MG63 (cell line): ENCODE results near the gene GTPBP4. TPM values are rescaled to one million over a fixed set of nuclear protein-coding genes. Genes with fewer than 3 reads are reported as not detected.
A peak's percentile ranks its signal among the peaks of the same experiment; 100 is the strongest.
"Not testable (repeated sequence)": the region's sequence is repeated elsewhere in the genome, so short reads cannot be mapped to it uniquely, and the experiment has no call there.

Experiments
- DNase-seq: peaks from one replicate; pipeline ENCODE4 v3.0.0-alpha.2; 2020
- H3K27me3 ChIP-seq: fragments of 250-450 bp; sonication (Bioruptor Pico); 2 replicates; pipeline ENCODE4 v1.5.1; 2020; ENCODE audit warnings: mild to moderate bottlenecking, moderate library complexity
- H3K36me3 ChIP-seq: fragments of 250-450 bp; sonication (Bioruptor Pico); 2 replicates; pipeline ENCODE4 v1.5.1; 2020; ENCODE audit warnings: mild to moderate bottlenecking, moderate library complexity
- H3K4me3 ChIP-seq: fragments of 250-450 bp; sonication (Bioruptor Pico); 2 replicates; pipeline ENCODE4 v1.5.1; 2020; ENCODE audit warnings: mild to moderate bottlenecking, moderate library complexity
- H3K9me3 ChIP-seq: fragments of 250-450 bp; sonication (Bioruptor Pico); 2 replicates; pipeline ENCODE4 v1.5.1; 2020; ENCODE audit warnings: mild to moderate bottlenecking, moderate library complexity
- total RNA-seq: library from RNA; depleted of rRNA; stranded (reverse); fragments of >200 nt; shearing (Covaris generic); gene quantifications from 2 replicates; pipeline ENCODE4 v1.2.3, GENCODE V29; 2014; ENCODE audit warnings: low replicate concordance; rRNA removed

Gene GTPBP4
- total RNA-seq, 1 experiment from 2014 or later = 71.2 TPM

DNA sequence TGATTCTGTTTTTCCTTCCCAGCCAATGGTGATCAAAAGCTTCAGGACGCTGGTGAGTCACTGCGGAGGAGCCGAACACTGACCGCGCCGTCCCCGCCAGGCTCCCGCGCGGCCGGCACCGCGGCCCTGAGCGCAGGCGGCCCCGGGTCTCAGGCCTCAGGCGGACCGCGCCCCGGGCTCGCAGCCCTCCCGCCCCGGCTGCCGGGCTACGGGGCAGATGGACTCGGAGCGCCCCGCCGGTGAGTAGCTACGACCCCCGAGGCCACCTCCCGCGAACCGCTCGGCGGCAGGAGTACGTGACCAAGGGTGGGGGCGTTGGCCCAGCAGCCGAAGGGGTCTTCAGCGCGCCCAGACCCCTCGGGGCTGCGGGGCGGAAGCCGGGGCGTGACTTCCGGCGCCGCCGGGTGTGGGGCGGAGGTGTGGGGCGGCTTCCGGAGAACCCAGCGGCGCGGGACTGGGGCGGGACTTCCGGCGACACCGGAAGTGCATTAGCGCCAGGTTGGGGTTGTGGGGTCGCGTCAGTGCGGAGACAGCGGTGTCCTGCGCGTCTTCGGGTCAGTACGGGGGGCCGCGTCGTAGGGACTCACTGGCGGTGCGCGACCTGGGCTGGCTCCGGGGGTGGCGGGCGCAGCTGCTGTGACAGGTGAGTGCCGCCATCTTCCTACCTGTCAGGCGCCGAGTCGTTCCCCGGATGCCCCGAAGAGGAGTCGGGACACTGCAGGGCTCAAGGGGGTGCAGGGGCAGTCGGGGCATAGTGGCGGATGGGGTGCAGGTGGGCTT, 68.3 kb downstream of the GTPBP4 start, which contains the start of gene WDR37:
WDR37 (plus strand) TSS at position 60 of the 780 bp plus-strand sequence. CDS start 15,771 bp downstream, outside the sequence.
- Histone ChIP-seq H3K4me3 (peak within 1 kb of the TSS; percentile 91), H3K27me3 (no peaks in the 10 kb centered on the region), H3K36me3 (peaks cover 28% of the 10 kb centered on the region), H3K9me3 (no peaks in the 10 kb centered on the region)
- peak; percentile 87 for DNase-seq

DNA sequence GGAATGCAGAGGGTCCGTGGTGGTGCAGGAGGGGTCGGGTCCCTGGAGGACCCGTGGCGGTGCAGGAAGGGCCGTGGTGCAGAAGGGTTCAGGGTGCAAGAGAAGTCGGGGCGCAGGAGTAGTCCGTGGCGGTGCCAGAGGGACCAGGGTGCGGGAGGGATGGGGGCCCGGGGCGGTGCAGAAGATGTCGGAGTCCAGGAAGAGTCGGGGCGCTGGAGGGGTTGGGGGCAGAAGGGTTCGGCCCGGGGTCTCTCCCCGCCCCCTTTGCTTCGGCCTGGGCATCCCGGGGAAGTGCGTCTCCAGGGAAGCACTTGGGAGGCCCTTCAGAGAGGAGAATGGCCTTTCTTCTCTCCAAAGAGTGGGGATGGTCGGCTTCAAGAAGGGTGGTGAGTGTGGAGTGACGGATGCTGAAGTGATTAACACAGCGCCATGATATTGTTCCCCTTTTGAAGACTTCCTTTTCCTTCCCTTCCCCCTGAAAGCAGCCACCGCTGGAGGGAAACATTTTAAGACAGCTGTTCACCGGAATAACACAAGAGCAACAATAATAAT, 68.9 kb downstream of the GTPBP4 start:
- H3K27me3 ChIP-seq = no peaks in the 10 kb centered on the region
- peak overlapping the region; percentile 91 for H3K4me3 ChIP-seq
- peak; percentile 3 for DNase-seq
- H3K36me3 ChIP-seq = peaks cover 26% of the 10 kb centered on the region
- no peaks in the 10 kb centered on the region for H3K9me3 ChIP-seq

DNA sequence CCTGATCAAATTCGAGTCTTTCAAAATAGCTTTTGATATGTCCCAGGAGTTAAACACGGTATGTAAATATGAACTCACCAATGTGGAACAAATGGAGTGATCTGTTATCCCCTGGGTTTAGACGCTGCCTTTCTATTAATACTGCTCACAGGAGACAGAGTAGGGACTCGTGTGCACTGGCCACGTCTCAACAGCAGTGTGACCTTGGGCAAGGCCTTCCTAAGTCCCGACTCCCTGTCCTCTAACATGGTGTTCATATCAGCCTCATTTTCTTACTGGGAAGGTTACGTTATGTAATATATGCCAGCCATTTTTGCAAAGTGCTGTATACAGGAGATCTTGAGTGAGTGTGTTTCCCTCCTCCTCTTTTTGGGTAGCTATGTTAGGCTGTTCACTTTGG, 69.8 kb downstream of the GTPBP4 start:
- H3K36me3 ChIP-seq = peaks cover 28% of the 10 kb centered on the region
- H3K9me3 ChIP-seq = no peaks in the 10 kb centered on the region
- DNase-seq = no peak
- no peaks in the 10 kb centered on the region for H3K27me3 ChIP-seq
- H3K4me3 ChIP-seq = no peak overlapping the region

DNA sequence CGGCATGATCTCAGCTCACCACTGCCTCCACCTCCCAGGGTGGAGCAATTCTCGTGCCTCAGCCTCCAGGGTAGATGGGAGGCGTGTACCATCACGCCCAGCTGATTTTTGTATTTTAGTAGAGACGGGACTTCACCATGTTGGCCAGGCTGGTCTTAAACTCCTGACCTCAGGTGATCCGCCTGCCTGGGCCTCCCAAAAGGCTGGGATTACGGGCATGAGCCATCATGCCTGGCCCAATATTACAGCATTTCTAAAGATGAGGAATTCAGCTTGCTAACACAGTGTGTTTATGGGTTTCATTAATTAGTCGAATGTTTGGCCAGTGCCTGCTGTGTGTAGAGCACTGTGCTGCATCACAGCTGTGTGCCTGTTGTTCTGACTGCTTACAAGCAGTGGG, 71.7 kb downstream of the GTPBP4 start:
- no peak overlapping the region for H3K4me3 ChIP-seq
- no peaks in the 10 kb centered on the region for H3K27me3 ChIP-seq
- peaks cover 22% of the 10 kb centered on the region for H3K36me3 ChIP-seq
- no peaks in the 10 kb centered on the region for H3K9me3 ChIP-seq
- DNase-seq = no peak

DNA sequence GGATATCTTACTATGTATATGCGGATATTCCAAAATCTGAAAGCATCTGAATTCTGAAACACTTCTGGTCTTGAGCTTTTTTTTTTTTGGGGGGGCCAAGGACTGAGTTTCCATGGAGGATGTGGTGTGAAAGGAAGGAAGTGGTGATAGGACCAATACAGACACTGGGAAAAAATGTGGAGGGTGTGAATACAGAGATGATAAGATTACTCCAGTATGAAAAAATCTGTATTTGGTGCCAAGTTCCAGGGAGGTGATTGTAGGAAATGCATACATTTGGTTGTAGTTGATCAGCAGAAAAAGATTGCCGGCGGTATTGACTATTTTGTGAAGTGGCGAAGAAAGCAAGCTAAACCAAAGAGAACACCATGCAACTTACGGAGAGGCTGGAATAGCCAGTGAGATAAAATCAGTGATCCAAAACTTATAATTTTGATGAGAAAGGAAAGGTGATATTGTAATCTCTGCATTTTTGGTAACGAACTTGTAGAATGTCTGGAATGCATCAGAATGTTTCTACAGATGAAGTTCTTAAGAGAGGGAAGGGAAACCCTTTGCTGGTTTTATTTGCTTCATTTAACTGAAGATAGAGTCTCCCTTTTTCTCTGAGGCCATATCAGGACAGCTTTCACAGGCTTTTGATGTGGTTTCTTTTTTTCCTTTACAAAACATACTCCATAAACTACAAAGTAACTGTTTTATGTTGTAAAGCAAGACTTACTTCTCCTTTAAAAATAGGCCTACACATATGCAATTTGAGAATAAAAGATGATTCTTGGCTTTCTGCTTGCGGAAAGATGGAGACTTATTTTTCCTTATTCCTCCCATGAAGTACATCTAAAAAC, 73.9 kb downstream of the GTPBP4 start:
- Histone ChIP-seq H3K4me3 (no peak overlapping the region), H3K9me3 (no peaks in the 10 kb centered on the region), H3K27me3 (no peaks in the 10 kb centered on the region), H3K36me3 (peaks cover 22% of the 10 kb centered on the region)
- DNase-seq = no peak

DNA sequence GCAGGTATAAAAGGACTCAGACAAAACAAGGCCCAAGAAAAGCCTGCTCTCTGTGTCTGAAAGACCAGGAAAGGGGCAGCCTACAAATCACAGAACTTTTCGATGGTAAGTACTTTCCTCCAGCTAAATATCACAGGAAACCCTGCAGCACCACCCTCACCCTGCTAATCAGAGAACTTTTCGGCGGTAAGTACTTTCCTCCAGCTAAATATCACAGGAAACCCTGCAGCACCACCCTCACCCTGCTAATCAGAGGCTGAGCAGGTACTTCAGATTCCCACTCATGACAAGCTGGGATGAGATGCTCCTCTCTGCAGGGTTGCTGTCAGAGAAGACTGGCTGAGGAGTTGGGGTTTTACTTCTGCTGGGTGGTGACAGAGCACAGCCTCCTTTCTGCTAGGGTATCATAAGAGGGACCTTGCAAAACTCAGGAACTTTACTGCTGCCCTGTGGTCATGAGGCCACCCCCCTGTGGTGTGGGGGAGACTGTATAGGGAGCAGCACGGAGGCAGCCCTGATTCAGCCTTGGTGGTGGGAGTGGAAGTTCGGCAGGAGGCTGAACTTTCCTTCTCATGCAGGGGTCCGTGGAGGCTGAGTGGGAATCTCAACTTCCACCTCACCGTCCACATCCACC, 75.1 kb downstream of the GTPBP4 start:
- Histone ChIP-seq H3K4me3 (no peak overlapping the region), H3K9me3 (no peaks in the 10 kb centered on the region), H3K27me3 (no peaks in the 10 kb centered on the region), H3K36me3 (peaks cover 22% of the 10 kb centered on the region)
- DNase-seq = no peak

DNA sequence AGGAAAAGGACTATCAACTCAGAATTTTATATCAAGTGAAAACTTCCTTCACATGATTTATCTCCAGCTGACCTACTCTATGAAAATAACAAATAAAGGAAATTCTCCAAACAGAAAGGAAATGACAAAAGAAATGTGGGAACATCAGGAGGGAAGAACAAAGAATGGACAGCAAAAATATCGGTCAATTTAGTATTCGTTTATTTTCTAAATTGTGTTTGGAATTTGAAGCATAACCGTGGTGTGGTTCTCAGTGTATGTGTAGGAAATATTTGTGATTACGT, 76.7 kb downstream of the GTPBP4 start:
- no peak for DNase-seq
- no peaks in the 10 kb centered on the region for H3K9me3 ChIP-seq
- no peak overlapping the region for H3K4me3 ChIP-seq
- no peaks in the 10 kb centered on the region for H3K27me3 ChIP-seq
- peaks cover 11% of the 10 kb centered on the region for H3K36me3 ChIP-seq

DNA sequence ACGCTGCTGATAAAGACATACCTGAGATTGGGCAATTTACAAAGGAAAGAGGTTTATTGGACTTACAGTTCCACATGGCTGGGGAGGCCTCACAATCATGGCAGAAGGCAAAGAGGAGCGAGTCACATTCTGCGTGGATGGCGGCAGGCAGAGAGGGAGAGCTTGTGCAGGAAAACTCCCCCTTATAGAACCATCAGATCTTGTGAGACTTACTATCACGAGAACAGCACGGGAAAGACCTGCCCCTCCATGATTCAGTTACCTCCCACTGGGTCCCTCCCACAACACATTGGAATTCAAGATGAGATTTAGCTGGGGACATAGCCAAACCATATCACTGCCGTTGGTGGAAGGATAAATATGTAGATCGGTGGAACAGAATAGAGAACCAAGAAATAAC, 78.5 kb downstream of the GTPBP4 start:
- H3K36me3 ChIP-seq = peaks cover 11% of the 10 kb centered on the region
- H3K9me3 ChIP-seq, H3K4me3 ChIP-seq, H3K27me3 ChIP-seq, DNase-seq: not testable (repeated sequence)

DNA sequence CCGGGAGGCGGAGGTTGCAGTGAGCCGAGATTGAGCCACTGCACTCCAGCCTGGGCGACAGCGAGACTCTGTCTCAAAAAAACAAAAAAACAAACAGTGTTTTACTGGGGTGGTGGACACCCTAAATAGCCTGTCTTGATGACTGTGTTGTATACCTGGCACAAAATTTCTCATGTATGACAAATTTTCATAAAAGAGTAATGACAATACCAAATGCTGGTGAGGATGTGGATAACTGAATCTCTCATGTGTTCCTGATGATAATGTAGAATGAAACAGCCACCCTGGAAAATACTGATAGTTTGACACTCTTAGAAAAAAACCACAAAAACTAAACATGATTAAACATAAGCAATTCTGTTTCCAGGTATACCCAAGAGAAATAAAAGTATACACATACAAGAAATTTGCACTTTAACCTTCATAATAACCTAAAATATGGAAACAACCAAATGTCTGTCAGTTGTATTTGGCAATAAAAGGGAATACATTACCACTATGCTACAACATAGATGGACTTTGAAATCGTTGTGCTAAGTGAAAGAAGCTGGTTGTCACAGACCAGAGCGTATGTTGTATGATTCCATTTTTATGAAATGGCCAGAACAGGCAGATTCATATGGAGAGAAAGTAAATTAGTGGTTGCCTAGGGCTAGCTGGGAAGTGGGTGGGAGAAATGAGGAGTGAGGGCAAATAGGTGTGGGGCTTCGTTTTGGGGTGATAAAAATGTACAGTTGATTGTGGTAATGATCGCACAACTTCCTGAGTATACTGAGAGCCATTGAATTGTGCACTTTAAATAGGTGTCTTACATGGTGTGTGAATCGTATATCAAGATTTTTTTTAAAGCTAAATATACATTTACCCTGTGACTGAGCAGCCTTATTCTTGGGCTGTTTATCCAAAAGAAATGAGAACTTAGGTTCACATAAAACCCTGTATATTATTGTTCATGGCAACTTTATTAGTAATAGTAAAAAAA, 80.4 kb downstream of the GTPBP4 start:
- no peak overlapping the region for H3K4me3 ChIP-seq
- H3K9me3 ChIP-seq = no peaks in the 10 kb centered on the region
- H3K27me3 ChIP-seq = no peaks in the 10 kb centered on the region
- peaks cover 10% of the 10 kb centered on the region for H3K36me3 ChIP-seq
- DNase-seq = no peak

Other genes with a start within 250 kb of the GTPBP4 start
- gene LARP4B, start 56.7 kb upstream of the GTPBP4 start, total RNA-seq = 11.1 and 13.4 TPM in 2 replicates
- gene IDI2, start 37.4 kb downstream of the GTPBP4 start, total RNA-seq = not detected in 2 replicates
- gene IDI1, start 60.7 kb downstream of the GTPBP4 start, total RNA-seq = 53.1 and 96.2 TPM in 2 replicates
- gene WDR37, start 68.0 kb downstream of the GTPBP4 start, total RNA-seq = 5.3 and 6.3 TPM in 2 replicates